ENCODE measurements around the gene CDH10.

GRCh38 chr5:24645483-24645882, 705 bp upstream of the CDH10 start:
- TF ChIP-seq CTCF (conservative IDR thresholded peaks at IDR 0.05; ENCODE audit: low read depth in 2 of 2) (no peak), REST (IDR thresholded peaks at IDR 0.05; ENCODE audit: unreplicated experiment) (no peak), EZH2 (IDR thresholded peaks at IDR 0.05; ENCODE audit: low read depth, unreplicated experiment) (no peak), CREB1 (CRISPR knock-in tag; IDR thresholded peaks at IDR 0.05; ENCODE audit: low read depth) (no peak), JUNB (IDR thresholded peaks at IDR 0.05; ENCODE audit: unreplicated experiment) (no peak), POLR2AphosphoS5 (IDR thresholded peaks at IDR 0.05; ENCODE audit: low read depth) (no peak), EZH2phosphoT487 (IDR thresholded peaks at IDR 0.05; ENCODE audit: unreplicated experiment) (no peak), STAT1 (IDR thresholded peaks at IDR 0.05; ENCODE audit: unreplicated experiment) (no peak), ZNF331 (CRISPR knock-in tag; IDR thresholded peaks at IDR 0.05; ENCODE audit: low read depth) (no peak), ZNF114 (CRISPR knock-in tag; IDR thresholded peaks at IDR 0.05) (no peak), NANOG (IDR thresholded peaks at IDR 0.05; ENCODE audit: borderline replicate concordance) (no peak)
- TF ChIP-seq, protein P1, sequence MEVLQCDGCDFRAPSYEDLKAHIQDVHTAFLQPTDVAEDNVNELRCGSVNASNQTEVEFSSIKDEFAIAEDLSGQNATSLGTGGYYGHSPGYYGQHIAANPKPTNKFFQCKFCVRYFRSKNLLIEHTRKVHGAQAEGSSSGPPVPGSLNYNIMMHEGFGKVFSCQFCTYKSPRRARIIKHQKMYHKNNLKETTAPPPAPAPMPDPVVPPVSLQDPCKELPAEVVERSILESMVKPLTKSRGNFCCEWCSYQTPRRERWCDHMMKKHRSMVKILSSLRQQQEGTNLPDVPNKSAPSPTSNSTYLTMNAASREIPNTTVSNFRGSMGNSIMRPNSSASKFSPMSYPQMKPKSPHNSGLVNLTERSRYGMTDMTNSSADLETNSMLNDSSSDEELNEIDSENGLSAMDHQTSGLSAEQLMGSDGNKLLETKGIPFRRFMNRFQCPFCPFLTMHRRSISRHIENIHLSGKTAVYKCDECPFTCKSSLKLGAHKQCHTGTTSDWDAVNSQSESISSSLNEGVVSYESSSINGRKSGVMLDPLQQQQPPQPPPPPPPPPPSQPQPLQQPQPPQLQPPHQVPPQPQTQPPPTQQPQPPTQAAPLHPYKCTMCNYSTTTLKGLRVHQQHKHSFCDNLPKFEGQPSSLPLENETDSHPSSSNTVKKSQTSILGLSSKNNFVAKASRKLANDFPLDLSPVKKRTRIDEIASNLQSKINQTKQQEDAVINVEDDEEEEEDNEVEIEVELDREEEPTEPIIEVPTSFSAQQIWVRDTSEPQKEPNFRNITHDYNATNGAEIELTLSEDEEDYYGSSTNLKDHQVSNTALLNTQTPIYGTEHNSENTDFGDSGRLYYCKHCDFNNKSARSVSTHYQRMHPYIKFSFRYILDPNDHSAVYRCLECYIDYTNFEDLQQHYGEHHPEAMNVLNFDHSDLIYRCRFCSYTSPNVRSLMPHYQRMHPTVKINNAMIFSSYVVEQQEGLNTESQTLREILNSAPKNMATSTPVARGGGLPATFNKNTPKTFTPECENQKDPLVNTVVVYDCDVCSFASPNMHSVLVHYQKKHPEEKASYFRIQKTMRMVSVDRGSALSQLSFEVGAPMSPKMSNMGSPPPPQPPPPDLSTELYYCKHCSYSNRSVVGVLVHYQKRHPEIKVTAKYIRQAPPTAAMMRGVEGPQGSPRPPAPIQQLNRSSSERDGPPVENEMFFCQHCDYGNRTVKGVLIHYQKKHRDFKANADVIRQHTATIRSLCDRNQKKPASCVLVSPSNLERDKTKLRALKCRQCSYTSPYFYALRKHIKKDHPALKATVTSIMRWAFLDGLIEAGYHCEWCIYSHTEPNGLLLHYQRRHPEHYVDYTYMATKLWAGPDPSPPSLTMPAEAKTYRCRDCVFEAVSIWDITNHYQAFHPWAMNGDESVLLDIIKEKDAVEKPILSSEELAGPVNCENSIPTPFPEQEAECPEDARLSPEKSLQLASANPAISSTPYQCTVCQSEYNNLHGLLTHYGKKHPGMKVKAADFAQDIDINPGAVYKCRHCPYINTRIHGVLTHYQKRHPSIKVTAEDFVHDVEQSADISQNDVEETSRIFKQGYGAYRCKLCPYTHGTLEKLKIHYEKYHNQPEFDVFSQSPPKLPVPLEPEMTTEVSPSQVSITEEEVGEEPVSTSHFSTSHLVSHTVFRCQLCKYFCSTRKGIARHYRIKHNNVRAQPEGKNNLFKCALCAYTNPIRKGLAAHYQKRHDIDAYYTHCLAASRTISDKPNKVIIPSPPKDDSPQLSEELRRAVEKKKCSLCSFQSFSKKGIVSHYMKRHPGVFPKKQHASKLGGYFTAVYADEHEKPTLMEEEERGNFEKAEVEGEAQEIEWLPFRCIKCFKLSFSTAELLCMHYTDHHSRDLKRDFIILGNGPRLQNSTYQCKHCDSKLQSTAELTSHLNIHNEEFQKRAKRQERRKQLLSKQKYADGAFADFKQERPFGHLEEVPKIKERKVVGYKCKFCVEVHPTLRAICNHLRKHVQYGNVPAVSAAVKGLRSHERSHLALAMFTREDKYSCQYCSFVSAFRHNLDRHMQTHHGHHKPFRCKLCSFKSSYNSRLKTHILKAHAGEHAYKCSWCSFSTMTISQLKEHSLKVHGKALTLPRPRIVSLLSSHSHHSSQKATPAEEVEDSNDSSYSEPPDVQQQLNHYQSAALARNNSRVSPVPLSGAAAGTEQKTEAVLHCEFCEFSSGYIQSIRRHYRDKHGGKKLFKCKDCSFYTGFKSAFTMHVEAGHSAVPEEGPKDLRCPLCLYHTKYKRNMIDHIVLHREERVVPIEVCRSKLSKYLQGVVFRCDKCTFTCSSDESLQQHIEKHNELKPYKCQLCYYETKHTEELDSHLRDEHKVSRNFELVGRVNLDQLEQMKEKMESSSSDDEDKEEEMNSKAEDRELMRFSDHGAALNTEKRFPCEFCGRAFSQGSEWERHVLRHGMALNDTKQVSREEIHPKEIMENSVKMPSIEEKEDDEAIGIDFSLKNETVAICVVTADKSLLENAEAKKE (CRISPR knock-in tag; IDR thresholded peaks at IDR 0.05), result no peak
